Suprapubic skin (tissue), 4 donors: ENCODE results near the gene SUCNR1.

ENCODE experiments used
- CTCF ChIP-seq, 2 donors: fragments of 200-600 bp in 1 of 2; fragments of 450-650 bp in 1 of 2; sonication (generic) in 1 of 2; IDR thresholded peaks; one replicate each; pipeline ENCODE4 v1.5.1; 2016 to 2019; ENCODE audit warnings: antibody characterized with exemption in 2 of 2, mild to moderate bottlenecking in 1 of 2, moderate library complexity in 1 of 2
- EP300 ChIP-seq: sonication (generic); formaldehyde crosslinking; IDR thresholded peaks from one replicate; pipeline ENCODE4 v1.6.1; 2017; ENCODE audit warnings: antibody characterized with exemption
- POLR2A ChIP-seq, 2 donors: fragments of 450-650 bp; IDR thresholded peaks; one replicate each; pipeline ENCODE4 v1.6.1; 2017; ENCODE audit warnings: antibody characterized with exemption in 2 of 2, mild to moderate bottlenecking in 2 of 2, moderate library complexity in 2 of 2
- POLR2AphosphoS5 ChIP-seq, 3 donors: sonication (generic); formaldehyde crosslinking; IDR thresholded peaks; one replicate each; pipeline ENCODE4 v1.6.1; 2017; ENCODE audit warnings: antibody characterized with exemption in 3 of 3

- TF ChIP-seq POLR2AphosphoS5 (IDR thresholded peaks at IDR 0.05) (no peak), CTCF (IDR thresholded peaks at IDR 0.05) (no peak), POLR2A (IDR thresholded peaks at IDR 0.05) (no peak), EP300 (no peak)
Measured at GRCh38 chr3:151891721-151892120, 18.3 kb downstream of the SUCNR1 start.
